GM21786 (cell line): Measurements from ENCODE around the gene CTSK.

Experiments used
- ATAC-seq: cut with Tn5 transposase; IDR thresholded peaks from one replicate; pipeline ENCODE4 v1.9.1; 2021; ENCODE audit not compliant: unreplicated experiment

CTSK gene

DNA sequence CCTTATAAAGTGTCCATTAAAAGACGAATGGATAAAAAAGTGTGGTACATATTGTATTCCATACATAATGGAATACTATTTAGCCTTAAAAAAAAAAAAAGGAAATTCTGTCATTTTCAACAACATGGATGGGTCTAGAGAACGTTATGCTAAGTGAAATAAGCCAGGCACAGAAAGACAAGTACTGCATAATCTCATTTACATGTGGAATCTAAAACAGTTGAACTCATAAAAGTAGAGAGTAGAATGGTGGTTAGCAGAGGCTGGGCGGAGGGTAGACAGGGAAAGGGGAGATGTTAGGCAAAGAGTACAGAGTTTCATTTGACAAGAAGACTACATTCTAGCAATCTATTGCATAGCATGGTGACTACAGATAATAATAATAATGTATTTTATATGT lies 45.0 kb downstream of the CTSK start:
- no peak for ATAC-seq

DNA sequence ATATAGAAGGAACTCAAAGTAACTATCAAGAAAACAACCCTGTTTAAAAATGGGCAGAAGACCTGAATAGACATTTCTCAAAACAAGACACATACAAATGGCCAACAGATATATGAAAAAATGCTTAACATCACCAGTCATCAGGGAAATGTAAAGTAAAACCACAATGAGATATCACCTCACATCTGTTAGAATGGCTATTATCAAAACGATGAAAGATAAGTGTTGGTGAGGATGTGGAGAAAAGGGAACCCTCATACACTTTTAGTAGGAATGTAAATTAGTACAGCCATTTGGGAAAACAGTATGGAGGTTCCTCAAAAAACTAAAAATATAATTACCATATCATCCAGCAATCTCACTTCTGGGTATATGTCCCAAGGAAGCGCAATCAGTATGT lies 45.5 kb downstream of the CTSK start:
- ATAC-seq = no peak

DNA sequence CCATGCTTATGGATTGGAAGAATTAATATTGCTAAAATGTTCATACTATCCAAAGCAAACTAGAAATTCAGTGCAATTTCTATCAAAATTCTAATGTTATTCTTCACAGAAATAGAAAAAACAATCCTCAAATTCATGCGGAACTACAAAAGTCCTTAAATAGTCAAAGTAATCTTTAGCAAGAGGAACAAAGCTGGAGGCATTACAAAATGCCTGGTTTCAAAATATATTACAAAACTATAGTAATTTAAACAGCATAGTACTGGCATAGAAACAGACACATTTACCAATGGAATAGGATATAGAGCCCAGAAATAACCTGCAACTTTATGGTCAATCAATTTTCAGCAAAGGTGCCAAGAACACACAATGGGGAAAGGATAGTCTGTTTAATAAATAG lies 46.3 kb downstream of the CTSK start:
- ATAC-seq = no peak

- no peak for ATAC-seq
Measured at GRCh38 chr1:150760013-150760412, 48.0 kb downstream of the CTSK start.

DNA sequence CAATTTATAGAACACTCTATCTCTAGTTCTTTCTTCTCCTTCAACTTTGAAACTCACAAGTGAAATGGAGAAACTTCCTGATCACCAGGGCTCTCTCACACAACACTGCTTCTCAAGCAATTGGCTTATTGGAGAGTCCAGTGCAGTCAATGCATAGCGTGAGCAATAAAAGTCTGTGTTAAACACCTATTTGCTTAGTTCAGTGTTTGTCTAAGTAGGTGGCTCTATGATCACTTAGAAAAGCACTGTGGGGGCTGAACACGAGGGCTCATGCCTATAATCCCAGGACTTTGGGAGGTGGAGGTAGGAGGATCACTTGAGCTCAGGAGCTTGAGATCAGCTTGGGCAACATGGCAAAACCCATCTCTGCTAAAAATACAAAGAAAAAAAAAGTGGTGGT lies 54.6 kb downstream of the CTSK start:
- no peak for ATAC-seq

- ATAC-seq = no peak
Measured at GRCh38 chr1:150751443-150751842, 56.6 kb downstream of the CTSK start.

- ATAC-seq = no peak
Measured at GRCh38 chr1:150749720-150750311, 58.2 kb downstream of the CTSK start.

GRCh38 chr1:150748878-150749719 lies 59.0 kb downstream of the CTSK start:
- ATAC-seq = no peak
